Activated CD4-positive, alpha-beta T cell treated with anti-CD3 and anti-CD28 coated beads, Interleukin-2, amount 50 U/mL, for 48 hours (primary cell): ENCODE measurements around the gene SLCO4A1.

Source experiments
- DNase-seq, 2 experiments: peaks; one replicate each; pipeline ENCODE4 v3.0.0-alpha.2; 2020

The SLCO4A1 gene

GRCh38 chr20:62642051-62642665 is at the start of gene SLCO4A1:
TSS of gene SLCO4A1 (plus strand) at chr20:62642503. CDS start at chr20:62656455, 13,952 bp downstream.
- DNase-seq, result peak; percentile 86 to 88

DNA sequence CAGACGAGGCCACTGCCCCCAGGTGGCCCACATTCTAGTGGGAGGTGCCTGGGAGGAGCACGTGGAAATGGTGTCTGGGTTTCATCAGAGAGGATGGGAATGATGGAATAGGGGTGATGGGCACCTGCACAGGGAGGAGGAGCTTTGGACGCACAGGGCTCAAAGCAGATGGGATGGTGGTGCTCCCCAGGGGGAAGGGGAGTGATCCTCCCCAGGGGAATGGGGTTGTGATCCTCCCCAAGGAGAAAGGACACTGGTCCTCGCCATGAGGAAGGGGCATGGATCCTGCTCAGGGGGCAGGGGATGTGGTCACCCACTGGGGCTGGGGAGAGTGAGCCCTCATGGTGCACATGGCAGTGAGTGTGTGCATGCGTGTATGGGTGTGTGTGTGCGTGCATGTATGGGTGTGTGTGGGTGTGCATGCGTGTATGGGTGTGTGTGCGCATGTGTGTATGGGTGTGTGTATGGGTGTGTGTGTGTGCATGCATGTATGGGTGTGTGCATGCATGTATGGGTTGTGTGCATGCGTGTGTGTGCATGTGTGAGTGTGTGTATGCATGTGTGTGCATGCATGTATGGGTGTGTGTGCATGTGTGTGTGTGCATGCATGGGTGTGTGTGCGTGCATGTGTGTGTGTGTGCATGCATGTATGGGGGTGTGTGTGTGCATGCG is 49.7 kb upstream of the SLCO4A1 start:
- no peak for DNase-seq

DNA sequence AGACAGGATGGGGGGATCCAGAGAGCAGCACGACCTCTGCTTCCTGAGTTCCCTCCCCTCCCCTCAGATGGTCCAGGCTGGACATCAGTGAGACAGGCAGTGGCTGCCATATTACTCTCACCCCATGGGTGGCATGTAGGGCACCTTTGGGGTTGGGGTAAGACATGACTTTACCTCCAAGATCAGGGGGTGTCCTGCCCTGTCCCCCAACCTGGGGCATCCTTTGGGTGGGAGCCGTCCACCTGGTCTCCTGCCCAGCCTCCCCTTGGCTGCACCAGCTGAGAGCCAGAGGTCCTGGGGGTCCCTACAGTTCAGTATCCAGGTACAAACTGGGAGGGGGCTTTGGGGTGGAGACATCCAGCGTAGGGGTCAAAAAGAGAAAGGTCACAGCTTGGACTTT is 48.7 kb upstream of the SLCO4A1 start:
- no peak for DNase-seq

- DNase-seq, result no peak
Measured at GRCh38 chr20:62595069-62595468, 47.2 kb upstream of the SLCO4A1 start.

GRCh38 chr20:62595491-62595890 is 46.8 kb upstream of the SLCO4A1 start:
- peak; percentile 19 to 26 for DNase-seq

- no peak for DNase-seq
Measured at GRCh38 chr20:62596486-62596885, 45.8 kb upstream of the SLCO4A1 start.

DNA sequence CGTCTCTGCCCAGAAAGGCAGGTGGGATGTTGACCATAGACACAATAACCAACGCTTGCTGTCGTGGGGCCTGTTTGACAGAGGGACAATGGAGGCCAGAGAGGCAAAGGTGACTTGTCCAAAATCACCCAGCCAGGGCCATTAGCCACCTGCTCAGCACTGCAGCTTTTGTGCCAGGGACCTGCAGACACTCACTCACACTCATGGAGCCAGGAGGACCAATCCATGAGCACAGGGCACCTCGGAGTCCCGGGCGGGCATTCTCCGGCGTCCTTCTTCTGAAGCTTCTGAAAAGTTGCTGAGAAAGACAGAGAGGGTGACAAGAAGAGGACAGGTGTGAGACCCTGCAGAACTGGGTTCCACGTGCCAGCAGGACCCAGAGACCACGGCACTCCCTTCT is 45.4 kb upstream of the SLCO4A1 start:
- no peak for DNase-seq

DNA sequence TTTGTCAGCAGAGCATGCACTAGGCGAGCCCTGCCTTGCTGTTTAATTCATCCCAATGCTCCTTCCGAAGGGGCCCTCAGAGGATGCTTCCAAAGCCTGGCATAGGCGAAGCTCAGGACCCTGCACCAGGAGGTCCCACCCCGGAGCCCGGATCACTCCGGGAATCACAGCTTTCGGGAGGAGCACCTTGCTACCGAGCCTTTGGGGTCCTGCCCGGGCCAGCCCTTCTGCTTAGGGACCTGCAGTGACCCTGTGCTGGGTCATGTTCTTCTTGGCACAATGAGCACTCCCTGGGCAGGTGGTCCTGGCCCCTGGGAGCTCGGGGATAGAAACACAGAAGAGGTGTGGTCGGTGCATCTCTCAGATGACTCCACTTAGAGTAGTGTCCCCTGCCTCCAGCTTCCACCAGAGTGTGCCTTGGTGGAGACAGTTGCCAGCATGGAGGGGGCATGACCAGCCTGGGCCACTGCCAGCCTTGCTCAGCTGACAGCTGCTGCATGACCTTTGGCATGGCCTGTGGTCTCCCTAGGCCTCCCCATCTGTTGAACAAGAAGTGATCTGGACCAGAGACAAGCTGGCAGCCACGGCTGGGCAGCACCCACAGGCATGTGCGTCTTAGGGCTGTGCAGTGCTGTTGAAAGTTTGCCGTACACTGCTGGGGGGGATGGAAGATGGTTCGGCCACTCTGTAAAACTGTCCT is 44.7 kb upstream of the SLCO4A1 start:
- no peak for DNase-seq

DNA sequence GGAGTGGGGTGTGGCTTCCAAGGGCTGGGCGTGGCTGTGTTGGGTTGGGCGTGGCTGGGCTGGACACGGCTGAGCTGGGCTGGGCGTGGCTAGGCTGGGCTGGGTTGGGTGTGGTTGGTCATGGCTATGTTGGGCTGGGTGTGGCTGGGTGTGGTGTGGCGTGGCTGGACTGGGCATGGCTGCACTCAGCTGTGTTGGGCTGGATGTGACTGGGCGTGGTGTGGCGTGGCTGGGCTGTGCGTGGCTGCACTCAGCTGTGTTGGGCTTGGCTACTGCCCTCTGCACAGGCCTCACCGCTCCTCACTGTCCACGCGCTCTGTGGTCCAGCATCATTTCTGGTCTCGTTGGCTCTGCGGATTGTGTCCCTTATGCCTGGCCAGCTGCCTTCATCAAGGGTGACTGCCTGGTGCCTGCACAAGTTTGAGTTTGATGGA is 43.5 kb upstream of the SLCO4A1 start:
- DNase-seq, result peak in 1 of 2 experiments; percentile 27

- DNase-seq, result no peak
Measured at GRCh38 chr20:62599216-62600110, 42.8 kb upstream of the SLCO4A1 start.

- no peak for DNase-seq
Measured at GRCh38 chr20:62601172-62601571, 41.1 kb upstream of the SLCO4A1 start.

DNA sequence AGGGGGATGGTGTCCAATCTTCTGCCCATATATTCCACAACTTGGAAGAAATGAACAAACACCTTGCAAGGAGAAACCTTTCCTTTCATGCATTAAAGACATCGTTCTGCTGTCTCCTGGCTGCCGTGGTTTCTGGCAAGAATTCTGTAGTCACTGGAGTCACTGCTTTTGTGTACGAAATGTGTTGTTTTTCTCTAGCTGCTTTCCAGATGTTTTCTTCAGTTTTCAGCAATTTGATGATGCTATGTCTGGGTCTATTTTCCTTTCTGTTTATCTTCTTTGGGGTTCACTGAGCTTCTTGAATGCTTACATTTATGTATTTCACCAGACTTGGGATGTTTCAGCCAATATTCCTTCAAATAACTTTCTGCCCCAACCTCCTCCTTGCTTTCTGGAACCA is 40.6 kb upstream of the SLCO4A1 start:
- DNase-seq, result no peak

- peak; percentile 31 to 45 for DNase-seq
Measured at GRCh38 chr20:62602550-62602949, 39.8 kb upstream of the SLCO4A1 start.

DNA sequence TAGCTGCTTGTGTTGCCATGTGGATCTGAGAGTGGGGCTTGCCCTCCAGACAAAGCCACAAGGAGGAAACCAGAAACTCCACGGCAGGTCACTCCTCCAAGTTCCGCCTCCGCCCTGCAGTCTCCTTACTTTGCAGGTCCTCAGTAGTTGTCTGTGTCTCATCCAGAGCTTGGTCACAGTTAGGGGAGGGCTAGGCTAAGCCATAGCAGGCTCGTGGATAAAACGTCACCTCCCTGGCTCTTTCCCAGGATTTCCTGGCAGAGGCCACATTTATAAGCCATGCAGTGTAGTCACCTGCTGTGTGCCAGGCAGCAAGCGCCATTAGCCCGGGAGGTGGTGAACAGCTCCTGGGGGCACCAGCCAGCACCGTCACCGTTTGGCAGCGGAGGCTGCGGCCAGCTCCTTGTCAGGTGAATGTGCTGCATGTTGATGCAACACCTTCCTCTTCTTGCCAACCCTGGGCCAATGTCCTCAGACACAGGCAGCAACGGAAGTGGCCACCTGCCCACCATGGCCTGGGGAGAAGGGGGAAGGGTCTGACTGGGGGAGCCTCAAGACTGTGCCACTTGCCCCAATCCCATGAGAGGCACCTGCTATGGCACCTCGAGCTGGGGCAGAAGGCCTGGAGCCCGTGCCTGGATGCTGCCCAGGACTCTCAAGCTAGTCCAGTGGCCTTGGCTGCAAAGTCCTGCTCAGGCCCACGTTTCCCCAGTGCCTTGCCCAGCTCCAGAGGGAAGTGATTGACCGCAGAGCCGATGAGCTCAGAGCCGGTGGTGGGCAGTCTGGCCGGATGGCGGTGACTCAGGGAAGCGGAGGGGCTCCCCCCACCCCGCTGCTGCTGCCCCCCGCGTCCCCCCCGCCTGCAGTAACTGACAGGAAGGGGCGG is 39.0 kb upstream of the SLCO4A1 start:
- peak; percentile 53 to 61 for DNase-seq

DNA sequence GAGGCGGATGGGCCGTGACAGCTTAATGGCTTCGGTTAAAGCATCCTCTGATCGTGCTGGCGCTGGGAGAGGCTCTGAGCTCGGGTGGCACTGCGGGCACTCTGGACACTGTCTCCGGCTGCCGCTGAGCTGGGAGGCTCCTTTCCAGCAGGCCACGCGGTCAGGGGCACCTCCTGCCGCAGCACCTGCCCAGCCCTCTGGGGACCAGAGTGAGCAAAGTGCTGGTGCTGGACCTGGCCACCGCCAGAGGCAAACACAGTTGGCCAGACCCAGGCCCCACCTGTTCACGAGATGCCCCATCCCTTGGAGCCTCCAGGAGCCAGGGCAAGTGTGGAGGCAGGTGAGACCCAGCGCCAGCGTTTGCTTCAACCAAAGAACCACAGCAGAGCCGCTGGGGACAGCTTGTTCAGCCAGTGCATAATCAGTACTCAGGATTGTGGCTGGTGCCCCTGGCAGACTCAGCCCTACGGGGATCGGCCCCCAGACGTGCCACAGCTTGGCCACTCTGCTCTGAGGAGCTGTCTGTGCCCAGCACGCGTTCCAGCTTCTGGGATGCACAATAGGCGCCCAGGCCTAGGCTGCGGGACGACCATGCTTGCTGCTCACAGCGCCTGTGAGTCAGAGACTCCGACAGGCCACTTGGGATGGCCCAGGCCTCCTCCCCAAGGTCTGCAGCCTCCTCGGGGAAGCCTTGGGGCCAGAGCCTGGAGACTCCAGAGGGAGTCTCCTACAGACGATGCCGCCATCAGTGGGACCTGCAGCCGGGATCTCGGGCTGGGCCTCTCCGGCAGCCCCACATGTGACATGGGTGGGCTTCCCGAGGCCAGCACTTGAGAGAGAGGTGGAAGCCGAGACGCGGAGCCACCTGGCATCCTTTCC is 38.2 kb upstream of the SLCO4A1 start:
- DNase-seq, result no peak

GRCh38 chr20:62604796-62605195 is 37.5 kb upstream of the SLCO4A1 start:
- no peak for DNase-seq

DNA sequence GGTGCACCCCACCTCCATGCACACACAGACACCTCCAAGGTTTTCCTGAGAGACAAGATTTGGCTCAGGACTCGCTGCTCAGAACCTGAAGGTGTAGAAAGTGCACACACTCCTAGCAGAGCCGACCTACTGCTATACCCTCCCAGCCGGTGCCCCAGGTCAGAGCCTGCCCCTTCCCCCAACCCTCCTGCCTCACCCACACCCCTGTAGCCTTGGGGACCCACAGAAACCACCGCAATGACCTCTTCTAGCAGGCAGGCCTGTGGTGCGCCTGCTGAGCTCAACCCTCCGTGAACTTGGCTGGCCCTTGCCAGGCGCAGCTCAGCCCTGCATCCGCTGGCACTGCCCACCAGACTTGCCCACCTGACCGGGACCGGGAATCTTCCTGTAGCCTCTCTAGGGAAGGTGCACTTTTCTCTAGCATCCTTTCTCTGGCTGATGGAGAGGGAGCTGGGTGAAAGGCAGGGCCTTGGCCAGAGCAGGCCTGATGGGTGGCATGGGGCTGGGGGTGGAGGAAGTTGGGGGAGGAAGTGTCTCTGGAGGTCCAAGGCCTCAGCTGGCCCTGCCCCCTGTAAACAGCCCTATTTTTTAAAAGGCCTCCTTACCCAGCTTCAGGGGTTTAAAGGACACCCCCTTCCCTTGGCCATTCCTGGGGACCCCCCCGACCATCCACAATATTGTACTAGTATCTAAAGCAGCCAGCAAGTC is 36.9 kb upstream of the SLCO4A1 start:
- no peak for DNase-seq

GRCh38 chr20:62606016-62606415 is 36.3 kb upstream of the SLCO4A1 start:
- DNase-seq, result no peak

GRCh38 chr20:62606551-62607201 is 35.6 kb upstream of the SLCO4A1 start:
- DNase-seq, result no peak
